AG04449 (cell line): ENCODE measurements around the gene ATP2B1.

ENCODE experiments used
- CTCF ChIA-PET: fragments of 350-600 bp; formaldehyde crosslinking; extraction: SDS; loops from one replicate; lab custom pipeline; 2021; ENCODE audit warnings: antibody characterized with exemption; lab: Yijun Ruan, JAX
- POLR2A ChIA-PET: fragments of 400-600, 350-600 bp; formaldehyde crosslinking; extraction: SDS; loops from one replicate; lab custom pipeline; 2020; ENCODE audit warnings: antibody characterized with exemption, inconsistent platforms; lab: Yijun Ruan, JAX
- DNase-seq: peaks from one replicate; pipeline ENCODE4 v3.0.0-alpha.2; 2010; ENCODE audit warnings: low read depth, low spot score
- H3K4me3 ChIP-seq: 2 replicates; pipeline ENCODE4 v1.5.1; 2011; ENCODE audit warnings: low read depth, mild to moderate bottlenecking, control low read depth, low read length
- CTCF ChIP-seq: IDR thresholded peaks from one replicate; pipeline ENCODE4 v1.5.1; 2011; ENCODE audit warnings: mild to moderate bottlenecking, moderate library complexity, low read length, control low read depth, inconsistent platforms; ENCODE audit not compliant: insufficient read depth; ENCODE audit errors: missing control alignments

ATP2B1 gene

GRCh38 chr12:89642959-89643358 lies 65.7 kb downstream of the ATP2B1 start:
- CTCF ChIA-PET = no interaction called here

DNA sequence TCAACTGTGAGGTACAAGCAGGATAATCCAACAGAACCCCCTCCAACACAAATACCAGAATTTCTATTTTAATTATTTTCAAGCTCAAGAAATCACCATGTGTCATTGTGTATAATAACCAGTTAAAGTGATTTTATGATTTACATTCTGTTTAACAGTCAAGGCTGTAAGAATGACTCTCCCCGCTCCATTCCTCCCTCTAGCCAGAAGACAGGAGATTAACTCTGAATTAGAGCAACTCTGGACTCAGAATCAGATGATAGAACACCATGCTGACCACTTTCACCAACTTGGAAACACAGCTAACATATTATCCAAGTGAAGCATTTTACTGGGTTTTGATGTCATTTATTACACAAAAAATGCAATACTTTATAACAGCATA lies 71.9 kb downstream of the ATP2B1 start:
- POLR2A ChIA-PET = no interaction called here
- no peak for DNase-seq
- no peak overlapping the region for H3K4me3 ChIP-seq
- TF ChIP-seq CTCF = no peak
- CTCF ChIA-PET = interaction anchor here (0.8 to 2.0 kb wide), 2 partner anchors 10 to 466 kb away, joined by 3 to 5 read pairs; no protein-coding TSS in a partner anchor

More at GRCh38 chr12:89642959-89643358, 65.7 kb downstream of the ATP2B1 start:
- no peak for TF ChIP-seq CTCF
- POLR2A ChIA-PET = no interaction called here
- no peak for DNase-seq
- no peak overlapping the region for H3K4me3 ChIP-seq

GRCh38 chr12:89636052-89636775 lies 72.4 kb downstream of the ATP2B1 start:
- no peak overlapping the region for H3K4me3 ChIP-seq
- DNase-seq = no peak
- ChIA-PET CTCF (interaction anchor here (0.8 to 2.0 kb wide), 2 partner anchors 11 to 467 kb away, joined by 3 to 5 read pairs; no protein-coding TSS in a partner anchor), POLR2A (no interaction called here)
- no peak for TF ChIP-seq CTCF

- no peak overlapping the region for H3K4me3 ChIP-seq
- ChIA-PET CTCF (no interaction called here), POLR2A (no interaction called here)
- no peak for DNase-seq
- TF ChIP-seq CTCF = no peak
Observed at GRCh38 chr12:89634508-89634907, 74.1 kb downstream of the ATP2B1 start.

DNA sequence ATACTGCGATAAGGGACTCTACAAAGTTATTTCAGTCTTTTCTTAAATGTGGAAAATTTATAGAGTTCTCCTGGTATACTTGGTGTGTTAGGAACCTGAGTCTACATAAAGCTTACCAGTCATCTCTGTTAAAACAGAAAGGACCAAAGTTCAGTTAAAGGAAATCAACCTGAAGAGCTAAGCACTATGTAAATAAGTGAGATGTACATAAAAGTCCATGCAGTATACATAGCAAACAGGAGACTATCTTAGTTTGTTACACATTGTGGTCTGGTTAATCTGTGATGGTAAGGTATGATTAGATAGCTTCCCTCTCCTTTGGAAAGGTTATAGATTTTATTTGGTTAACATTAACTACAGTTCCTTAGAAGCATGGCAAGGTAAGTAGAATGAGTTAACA lies 75.9 kb downstream of the ATP2B1 start:
- no peak for TF ChIP-seq CTCF
- DNase-seq = no peak
- POLR2A ChIA-PET = no interaction called here
- no peak overlapping the region for H3K4me3 ChIP-seq
- CTCF ChIA-PET = no interaction called here

DNA sequence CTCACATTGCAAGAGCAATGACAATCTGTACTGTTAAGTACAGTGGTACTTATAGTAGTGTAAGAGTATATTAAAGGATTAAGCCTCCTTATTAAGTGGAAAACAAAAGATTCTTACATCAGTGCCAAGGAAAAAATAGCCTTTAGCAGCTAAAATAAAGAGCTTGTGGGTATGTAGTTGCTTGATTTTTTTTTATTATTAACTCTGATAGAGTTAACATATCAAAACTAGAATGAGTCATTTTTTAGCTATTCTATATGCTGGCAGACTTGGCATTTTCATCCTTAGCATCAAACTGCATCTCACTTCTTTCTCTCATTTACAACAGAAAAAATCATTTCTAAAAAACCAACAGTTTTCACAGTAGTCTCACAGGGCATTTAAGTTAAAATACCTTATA lies 86.5 kb downstream of the ATP2B1 start:
- DNase-seq = no peak
- ChIA-PET POLR2A (no interaction called here), CTCF (no interaction called here)
- H3K4me3 ChIP-seq = no peak overlapping the region
- no peak for TF ChIP-seq CTCF
